Spleen (tissue), 7 donors: Measurements from ENCODE around the gene GALNT15.

Source experiments
- POLR2A ChIP-seq, 3 donors: fragments of 450-650 bp; IDR thresholded peaks; one replicate each; pipeline ENCODE4 v1.5.1; 2017; ENCODE audit warnings: antibody characterized with exemption in 3 of 3, mild to moderate bottlenecking in 1 of 3
- POLR2AphosphoS5 ChIP-seq, 3 donors: sonication (generic); formaldehyde crosslinking; IDR thresholded peaks; one replicate each; pipeline ENCODE4 v1.5.1; 2017; ENCODE audit warnings: antibody characterized with exemption in 3 of 3
- TF ChIP-seq, protein P1 (sequence below), 11 experiments: fragments of 200-600 bp in 7 of 11; fragments of 450-650 bp in 4 of 11; sonication (generic) in 4 of 11; IDR thresholded peaks in 8 of 11; conservative IDR thresholded peaks in 3 of 11; 1 replicate in 7 of 11; 2 replicates in 4 of 11; pipeline versions ENCODE4 v1.4.0 to v1.8.0; 2016 to 2021; ENCODE audit warnings: antibody characterized with exemption in 11 of 11, inconsistent platforms in 4 of 11, mild to moderate bottlenecking in 1 of 11
- donor health status: DM: no; HTN: no; CAD: no; lungs with moderate emphysema.
- donor health status: DM: no; HTN: no; CAD: no.
- donor health status: DM: no; HTN: no; CAD: no.

GRCh38 chr3:16252243-16252978 lies 77.9 kb downstream of the GALNT15 start:
- TF ChIP-seq, protein P1, sequence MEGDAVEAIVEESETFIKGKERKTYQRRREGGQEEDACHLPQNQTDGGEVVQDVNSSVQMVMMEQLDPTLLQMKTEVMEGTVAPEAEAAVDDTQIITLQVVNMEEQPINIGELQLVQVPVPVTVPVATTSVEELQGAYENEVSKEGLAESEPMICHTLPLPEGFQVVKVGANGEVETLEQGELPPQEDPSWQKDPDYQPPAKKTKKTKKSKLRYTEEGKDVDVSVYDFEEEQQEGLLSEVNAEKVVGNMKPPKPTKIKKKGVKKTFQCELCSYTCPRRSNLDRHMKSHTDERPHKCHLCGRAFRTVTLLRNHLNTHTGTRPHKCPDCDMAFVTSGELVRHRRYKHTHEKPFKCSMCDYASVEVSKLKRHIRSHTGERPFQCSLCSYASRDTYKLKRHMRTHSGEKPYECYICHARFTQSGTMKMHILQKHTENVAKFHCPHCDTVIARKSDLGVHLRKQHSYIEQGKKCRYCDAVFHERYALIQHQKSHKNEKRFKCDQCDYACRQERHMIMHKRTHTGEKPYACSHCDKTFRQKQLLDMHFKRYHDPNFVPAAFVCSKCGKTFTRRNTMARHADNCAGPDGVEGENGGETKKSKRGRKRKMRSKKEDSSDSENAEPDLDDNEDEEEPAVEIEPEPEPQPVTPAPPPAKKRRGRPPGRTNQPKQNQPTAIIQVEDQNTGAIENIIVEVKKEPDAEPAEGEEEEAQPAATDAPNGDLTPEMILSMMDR (IDR thresholded peaks at IDR 0.05 in 8 of 11, conservative IDR thresholded peaks at IDR 0.05 in 3 of 11): no peak
- TF ChIP-seq POLR2A (IDR thresholded peaks at IDR 0.05): no peak
- no peak for TF ChIP-seq POLR2AphosphoS5 (IDR thresholded peaks at IDR 0.05)
